OCI-LY7 (cell line): ENCODE data around the gene C9orf72. TPM values are rescaled to one million over a fixed set of nuclear protein-coding genes. Genes with fewer than 3 reads are reported as not detected.

ENCODE experiments used
- BruUV-seq: library from RNA; stranded (reverse); fragments of 400-500 nt; replicated peaks from 2 replicates; lab custom pipeline; 2021; lab: Mats Ljungman, UMichigan
- CTCF ChIA-PET: fragments of 300-600 bp; sonication (Branson Sonifier 250); formaldehyde crosslinking; loops from one replicate; lab custom pipeline; 2022; ENCODE audit warnings: antibody characterized with exemption; ENCODE audit not compliant: unreplicated experiment; lab: Charles Lee
- POLR2A ChIA-PET: fragments of 300-600 bp; sonication (Branson Sonifier 250); formaldehyde crosslinking; loops from one replicate; lab custom pipeline; 2022; ENCODE audit warnings: antibody characterized with exemption; lab: Charles Lee
- DNase-seq: peaks from one replicate; pipeline ENCODE4 v3.0.0-alpha.2; 2015; ENCODE audit warnings: low spot score
- H2AFZ ChIP-seq: fragments of 200-600 bp; sonication (generic), shearing (Covaris generic); 2 replicates; pipeline ENCODE4 v1.6.1; 2014; ENCODE audit warnings: mild to moderate bottlenecking, antibody characterized with exemption, low read length, moderate library complexity
- H3K27ac ChIP-seq: fragments of 200-600 bp; sonication (generic); 2 replicates; pipeline ENCODE4 v1.5.1; 2014; ENCODE audit warnings: mixed run types, low read depth, mild to moderate bottlenecking, moderate library complexity, low read length, inconsistent platforms; ENCODE audit not compliant: poor library complexity, severe bottlenecking
- H3K36me3 ChIP-seq: fragments of 200-600 bp; sonication (generic); 2 replicates; pipeline ENCODE4 v1.6.1; 2014; ENCODE audit warnings: mild to moderate bottlenecking, antibody characterized with exemption, low read length, moderate library complexity, mixed read lengths; ENCODE audit not compliant: insufficient read depth
- H3K4me1 ChIP-seq: fragments of 200-600 bp; sonication (generic); 2 replicates; pipeline ENCODE4 v1.5.1; 2014; ENCODE audit warnings: mild to moderate bottlenecking, low read length; ENCODE audit not compliant: insufficient read depth, poor library complexity, severe bottlenecking
- H3K4me2 ChIP-seq: fragments of 200-600 bp; sonication (generic); 2 replicates; pipeline ENCODE4 v1.6.1; 2014; ENCODE audit warnings: mild to moderate bottlenecking, low read length
- H3K4me3 ChIP-seq: fragments of 200-600 bp; sonication (generic); 2 replicates; pipeline ENCODE4 v1.5.1; 2014; ENCODE audit warnings: mild to moderate bottlenecking, low read depth, low read length; ENCODE audit not compliant: poor library complexity, severe bottlenecking
- H3K79me2 ChIP-seq: fragments of 200-600 bp; sonication (generic); 2 replicates; pipeline ENCODE4 v1.6.1; 2016; ENCODE audit warnings: low read depth, mild to moderate bottlenecking, low read length, moderate library complexity, mixed read lengths; ENCODE audit not compliant: insufficient read depth
- H3K9me2 ChIP-seq: fragments of 200-600 bp; sonication (generic); 2 replicates; pipeline ENCODE4 v1.6.1; 2016; ENCODE audit warnings: mild to moderate bottlenecking, low read length, mixed read lengths; ENCODE audit not compliant: insufficient read depth
- H3K9me3 ChIP-seq: fragments of 200-600 bp; sonication (generic); 2 replicates; pipeline ENCODE4 v1.6.1; 2014; ENCODE audit warnings: mild to moderate bottlenecking, mixed run types, low read length, mixed read lengths
- H4K20me1 ChIP-seq: fragments of 200-600 bp; sonication (generic); 2 replicates; pipeline ENCODE4 v1.6.1; 2014; ENCODE audit warnings: mild to moderate bottlenecking, antibody characterized with exemption, low read length, moderate library complexity, mixed read lengths; ENCODE audit not compliant: insufficient read depth
- EZH2phosphoT487 ChIP-seq: fragments of 200-600 bp; sonication (generic); IDR thresholded peaks from 2 replicates; pipeline ENCODE4 v1.6.1; 2018; ENCODE audit warnings: low read depth, borderline replicate concordance, mild to moderate bottlenecking, mixed run types, antibody characterized with exemption, low read length, moderate library complexity, mixed read lengths
- intact Hi-C: fragments of 100-400 bp; cut with micrococcal nuclease; formaldehyde crosslinking; loops from one replicate; pipeline ENCODE4 v1.10.0; 2022; ENCODE audit not compliant: unreplicated experiment
- total RNA-seq, 2 experiments: library from RNA; depleted of rRNA in 1 of 2; stranded (reverse); fragments of >200 nt in 1 of 2; shearing (Covaris generic) in 1 of 2; gene quantifications; 2 replicates each; pipeline ENCODE4 v1.2.3, GENCODE V29; 2014 to 2022
- TF ChIP-seq, protein P1 (sequence below): fragments of 200-600 bp; sonication (generic); conservative IDR thresholded peaks from 2 replicates; pipeline ENCODE4 v1.5.1; 2014; ENCODE audit warnings: mild to moderate bottlenecking, antibody characterized with exemption, low read length, moderate library complexity, mixed read lengths

The C9orf72 gene
- total RNA-seq, 2 experiments from 2014 or later: 12.3 to 16.4 TPM

DNA sequence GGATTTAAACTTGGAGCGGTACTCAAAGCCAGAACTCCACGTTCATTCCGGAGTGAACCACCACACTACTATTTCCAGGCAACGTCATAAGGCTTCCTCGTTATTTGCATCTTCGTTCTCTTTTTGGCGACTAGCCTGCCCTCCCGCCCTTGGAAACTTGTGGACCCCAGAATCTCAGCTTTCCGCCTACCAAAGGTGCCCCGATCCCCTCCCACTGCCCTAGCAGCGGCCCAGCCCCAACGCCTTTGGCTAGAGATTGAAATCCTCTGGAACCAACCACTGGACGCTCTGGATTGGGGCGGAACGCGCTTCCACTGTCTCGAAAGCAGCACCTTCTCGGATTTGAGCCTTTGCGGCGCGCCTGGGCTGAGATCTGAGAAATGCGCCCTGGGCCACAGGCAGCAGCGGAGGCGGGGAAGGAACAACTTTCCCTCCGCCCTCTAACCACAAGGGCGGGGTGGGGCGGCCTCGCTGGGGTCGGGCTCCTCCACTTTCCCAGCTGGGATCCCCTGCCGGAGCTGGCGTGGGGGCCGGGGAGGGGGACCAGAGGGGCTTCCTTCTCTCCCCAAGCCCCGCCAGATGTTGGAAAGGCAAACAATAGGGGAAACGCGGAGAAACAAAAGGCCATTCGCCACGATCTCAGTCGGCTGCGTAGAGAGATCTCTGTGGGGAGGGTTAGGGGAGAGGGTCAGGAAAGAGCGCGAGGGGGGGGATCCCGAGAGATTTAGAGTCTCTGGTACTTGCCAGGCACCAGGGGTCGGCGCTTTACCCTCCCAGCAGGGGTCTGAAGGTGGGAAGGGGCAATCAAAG lies 45.0 kb downstream of the C9orf72 start:
- Histone ChIP-seq H3K9me3 (no peaks in the 10 kb centered on the region), H3K27ac (no peak overlapping the region), H3K4me2 (peak overlapping the region; percentile 77; the same call in 1 of the 2 replicates), H4K20me1 (no peaks in the 10 kb centered on the region), H2AFZ (no peak overlapping the region; the same call in 1 of the 2 replicates), H3K4me1 (peaks cover 5% of the 10 kb centered on the region), H3K36me3 (no peaks in the 10 kb centered on the region), H3K9me2 (no peaks in the 10 kb centered on the region), H3K79me2 (no peaks in the 10 kb centered on the region), H3K4me3 (no peak overlapping the region)
- intact Hi-C loops: no loop called here
- CTCF ChIA-PET: no interaction called here
- DNase-seq: no peak
- no peak for TF ChIP-seq EZH2phosphoT487
- TF ChIP-seq, protein P1, sequence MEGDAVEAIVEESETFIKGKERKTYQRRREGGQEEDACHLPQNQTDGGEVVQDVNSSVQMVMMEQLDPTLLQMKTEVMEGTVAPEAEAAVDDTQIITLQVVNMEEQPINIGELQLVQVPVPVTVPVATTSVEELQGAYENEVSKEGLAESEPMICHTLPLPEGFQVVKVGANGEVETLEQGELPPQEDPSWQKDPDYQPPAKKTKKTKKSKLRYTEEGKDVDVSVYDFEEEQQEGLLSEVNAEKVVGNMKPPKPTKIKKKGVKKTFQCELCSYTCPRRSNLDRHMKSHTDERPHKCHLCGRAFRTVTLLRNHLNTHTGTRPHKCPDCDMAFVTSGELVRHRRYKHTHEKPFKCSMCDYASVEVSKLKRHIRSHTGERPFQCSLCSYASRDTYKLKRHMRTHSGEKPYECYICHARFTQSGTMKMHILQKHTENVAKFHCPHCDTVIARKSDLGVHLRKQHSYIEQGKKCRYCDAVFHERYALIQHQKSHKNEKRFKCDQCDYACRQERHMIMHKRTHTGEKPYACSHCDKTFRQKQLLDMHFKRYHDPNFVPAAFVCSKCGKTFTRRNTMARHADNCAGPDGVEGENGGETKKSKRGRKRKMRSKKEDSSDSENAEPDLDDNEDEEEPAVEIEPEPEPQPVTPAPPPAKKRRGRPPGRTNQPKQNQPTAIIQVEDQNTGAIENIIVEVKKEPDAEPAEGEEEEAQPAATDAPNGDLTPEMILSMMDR: no peak
- BruUV-seq: no TSS peak
- POLR2A ChIA-PET: no interaction called here

DNA sequence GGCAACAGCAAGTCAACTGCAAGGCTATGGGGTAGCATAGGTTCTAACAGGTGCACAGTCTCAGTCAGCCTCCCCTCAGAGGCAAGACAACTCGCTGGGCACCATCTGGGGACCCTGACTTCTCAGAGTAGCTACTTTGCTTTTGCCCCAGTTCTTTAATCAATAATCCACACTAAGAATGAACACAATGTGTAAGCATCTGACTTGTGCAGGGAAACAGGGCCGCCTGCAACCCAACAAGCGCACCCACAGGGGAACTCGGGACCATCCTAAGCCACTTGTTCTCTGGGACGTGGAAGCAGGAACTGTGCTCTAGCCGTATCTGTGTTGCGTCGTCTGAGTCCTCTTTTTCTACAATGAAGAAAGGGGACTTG lies 45.6 kb downstream of the C9orf72 start:
- Histone ChIP-seq H4K20me1 (no peaks in the 10 kb centered on the region), H3K9me2 (no peaks in the 10 kb centered on the region), H3K4me2 (no peak overlapping the region), H2AFZ (no peak overlapping the region), H3K9me3 (no peaks in the 10 kb centered on the region), H3K4me1 (peaks cover 5% of the 10 kb centered on the region), H3K4me3 (no peak overlapping the region), H3K79me2 (no peaks in the 10 kb centered on the region), H3K27ac (no peak overlapping the region), H3K36me3 (no peaks in the 10 kb centered on the region)
- BruUV-seq: no TSS peak
- no peak for DNase-seq
- POLR2A ChIA-PET: no interaction called here
- TF ChIP-seq EZH2phosphoT487: no peak
- TF ChIP-seq, protein P1: no peak
- intact Hi-C loops: no loop called here
- CTCF ChIA-PET: no interaction called here

DNA sequence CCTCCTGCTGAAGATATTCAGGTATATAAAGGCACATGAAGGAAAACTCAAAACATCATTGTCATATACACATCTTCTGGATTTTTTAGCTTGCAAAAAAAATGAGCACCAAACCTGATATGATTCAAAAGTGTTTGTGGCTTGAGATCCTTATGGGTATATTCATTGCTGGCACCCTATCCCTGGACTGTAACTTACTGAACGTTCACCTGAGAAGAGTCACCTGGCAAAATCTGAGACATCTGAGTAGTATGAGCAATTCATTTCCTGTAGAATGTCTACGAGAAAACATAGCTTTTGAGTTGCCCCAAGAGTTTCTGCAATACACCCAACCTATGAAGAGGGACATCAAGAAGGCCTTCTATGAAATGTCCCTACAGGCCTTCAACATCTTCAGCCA lies 49.0 kb downstream of the C9orf72 start, which contains the start of gene IFNK:
Gene IFNK (plus strand): TSS at position 55 of the 400 bp plus-strand sequence. CDS start 47 bp downstream, at position 102.
- POLR2A ChIA-PET: interaction anchor here (0.7 kb wide), 1 partner anchor 140 kb away, joined by 5 read pairs; no protein-coding TSS in a partner anchor
- Histone ChIP-seq H3K4me2 (no peak within 1 kb of the TSS), H3K27ac (no peak within 1 kb of the TSS), H3K79me2 (no peaks in the 10 kb centered on the region), H3K4me3 (no peak within 1 kb of the TSS), H3K4me1 (peaks cover 2% of the 10 kb centered on the region), H3K9me2 (no peaks in the 10 kb centered on the region), H3K36me3 (no peaks in the 10 kb centered on the region), H2AFZ (no peak within 1 kb of the TSS), H4K20me1 (no peaks in the 10 kb centered on the region), H3K9me3 (no peaks in the 10 kb centered on the region)
- no peak for DNase-seq
- TF ChIP-seq EZH2phosphoT487: no peak
- TF ChIP-seq, protein P1: no peak
- intact Hi-C loops: no loop called here
- CTCF ChIA-PET: no interaction called here
- BruUV-seq: no TSS peak
